GM15510 (cell line): Measurements from ENCODE around the gene GCA.

Source experiments
- POLR2A ChIP-seq: IDR thresholded peaks from 3 replicates; pipeline ENCODE4 v1.6.1; 2011; ENCODE audit warnings: borderline replicate concordance; ENCODE audit not compliant: insufficient read length; ENCODE audit errors: extremely low read depth

Gene GCA

GRCh38 chr2:162369551-162369950, 25.6 kb downstream of the GCA start:
- TF ChIP-seq POLR2A, result no peak

GRCh38 chr2:162370931-162371330, 27.0 kb downstream of the GCA start:
- TF ChIP-seq POLR2A, result no peak

GRCh38 chr2:162372818-162373217, 28.9 kb downstream of the GCA start:
- no peak for TF ChIP-seq POLR2A

GRCh38 chr2:162379719-162380580, 36.0 kb downstream of the GCA start:
- TF ChIP-seq POLR2A, result no peak

- no peak for TF ChIP-seq POLR2A
Measured at GRCh38 chr2:162381851-162382250, 37.9 kb downstream of the GCA start.

- TF ChIP-seq POLR2A, result no peak
Measured at GRCh38 chr2:162382278-162382677, 38.3 kb downstream of the GCA start.

- TF ChIP-seq POLR2A, result no peak
Measured at GRCh38 chr2:162385536-162385935, 41.6 kb downstream of the GCA start.

GRCh38 chr2:162390801-162391200, 46.9 kb downstream of the GCA start:
- no peak for TF ChIP-seq POLR2A

GRCh38 chr2:162400336-162400735, 56.4 kb downstream of the GCA start:
- TF ChIP-seq POLR2A, result no peak

GRCh38 chr2:162401871-162402270, 57.9 kb downstream of the GCA start:
- TF ChIP-seq POLR2A, result no peak

- TF ChIP-seq POLR2A, result no peak
Measured at GRCh38 chr2:162403884-162404283, 60.0 kb downstream of the GCA start.
